DMS153 treated with DMSO at 0.1 percent for 48 hours (cell line): Measurements from ENCODE around the gene GPN1.
A peak's percentile ranks its signal among the peaks of the same experiment; 100 is the strongest.
"Not testable (repeated sequence)": the region's sequence is repeated elsewhere in the genome, so short reads cannot be mapped to it uniquely, and the experiment has no call there.

Experiments
- DNase-seq: peaks from one replicate; lab custom pipeline; 2025; ENCODE audit not compliant: unreplicated experiment; lab: John Stamatoyannopoulos, UW

Gene GPN1

DNA sequence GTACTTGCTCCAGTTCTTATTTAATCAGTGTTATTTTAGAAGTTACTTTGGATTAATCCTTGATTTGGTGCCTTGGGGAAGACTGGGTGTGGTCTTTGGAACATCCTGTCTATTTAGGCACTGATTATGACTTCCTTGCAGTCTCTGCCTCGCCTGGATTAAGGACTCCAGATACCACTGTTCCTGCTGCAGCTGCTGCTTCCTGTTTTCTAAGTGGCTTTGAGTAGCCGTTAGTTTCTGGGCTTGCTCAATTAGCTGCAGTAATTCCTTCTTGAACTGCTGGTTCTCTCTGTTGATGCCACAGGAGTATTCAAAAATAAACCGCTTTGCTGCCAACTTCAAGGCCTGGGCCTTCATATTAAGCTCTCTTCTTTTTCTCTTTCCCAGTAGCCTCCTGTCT, 1.9 kb upstream of the GPN1 start:
- not testable (repeated sequence) for DNase-seq

DNA sequence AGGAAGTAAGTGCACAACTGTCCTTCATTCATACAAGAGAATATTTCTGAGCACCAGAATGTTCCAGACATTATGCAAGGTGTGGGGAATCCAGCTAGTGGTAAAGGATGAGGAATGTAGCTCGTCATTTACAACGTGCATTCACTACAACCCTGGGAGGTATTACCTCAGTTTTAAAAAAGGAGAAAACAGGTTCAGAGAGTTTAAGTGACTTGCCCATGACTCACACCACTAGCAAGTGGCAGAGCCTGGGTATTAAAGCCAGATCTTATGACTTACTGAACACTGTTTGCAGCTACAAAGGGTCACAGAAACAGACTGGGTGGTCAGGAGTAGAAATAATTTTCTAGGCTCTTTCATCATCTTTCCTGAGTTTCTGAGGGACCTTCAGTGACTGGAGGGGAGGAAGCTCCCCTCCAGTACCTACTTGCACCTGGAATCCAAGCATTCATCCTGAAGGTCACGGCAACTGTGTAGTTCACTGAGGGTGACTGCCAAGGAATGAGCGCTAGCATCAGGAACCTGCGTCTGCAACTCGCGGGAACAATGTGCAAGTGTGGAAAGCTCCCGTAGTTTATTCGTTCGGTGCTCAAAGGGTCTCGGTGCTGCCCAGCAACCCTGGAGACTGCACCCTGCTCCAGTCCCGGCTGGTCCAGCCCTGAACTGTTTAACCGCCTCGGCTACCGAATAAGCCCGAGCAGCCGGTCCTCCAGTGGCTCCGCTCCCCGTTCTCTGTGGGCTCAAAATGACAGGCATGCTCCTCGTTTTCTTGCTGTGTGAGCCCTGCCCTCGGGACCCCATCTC, 685 bp upstream of the GPN1 start:
- DNase-seq = no peak

DNA sequence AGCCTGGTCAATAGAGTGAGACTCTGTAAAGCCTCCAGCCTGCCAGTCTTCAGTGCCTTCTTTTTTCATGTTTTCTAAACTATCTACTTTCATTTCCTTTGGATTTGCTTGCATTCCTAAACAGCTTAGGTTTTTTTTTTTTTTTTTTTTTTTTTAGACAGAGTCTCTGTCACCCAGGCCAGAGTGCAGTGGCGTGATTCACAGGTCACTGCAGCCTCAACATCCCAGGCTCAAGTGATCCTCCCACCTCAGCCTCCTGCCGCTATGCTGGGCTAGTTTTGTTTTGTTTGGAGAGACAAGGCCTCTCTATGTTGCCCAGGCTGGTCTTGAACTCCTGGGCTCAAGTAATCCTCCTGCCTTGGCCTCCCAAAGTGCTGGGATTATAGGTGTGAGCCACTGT, 1.4 kb downstream of the GPN1 start:
- not testable (repeated sequence) for DNase-seq

DNA sequence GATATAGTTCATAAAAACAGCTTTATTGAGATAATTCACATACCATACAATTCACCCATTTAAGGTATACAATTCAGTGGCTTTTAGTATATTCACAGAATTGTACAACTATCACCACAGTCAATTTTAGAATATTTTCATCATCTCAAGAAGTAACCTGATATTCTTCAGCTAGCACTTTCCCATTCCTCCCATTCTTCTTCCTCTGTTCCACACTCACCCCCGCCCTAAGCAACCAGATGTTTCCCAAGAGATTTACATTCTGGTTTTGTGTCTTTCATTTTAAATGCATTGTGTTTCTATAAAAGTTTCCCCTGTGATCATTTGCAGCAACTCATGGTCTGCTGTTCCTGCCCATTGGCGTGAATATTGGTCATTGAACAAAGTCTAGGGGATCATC, 5.4 kb downstream of the GPN1 start:
- DNase-seq = no peak

DNA sequence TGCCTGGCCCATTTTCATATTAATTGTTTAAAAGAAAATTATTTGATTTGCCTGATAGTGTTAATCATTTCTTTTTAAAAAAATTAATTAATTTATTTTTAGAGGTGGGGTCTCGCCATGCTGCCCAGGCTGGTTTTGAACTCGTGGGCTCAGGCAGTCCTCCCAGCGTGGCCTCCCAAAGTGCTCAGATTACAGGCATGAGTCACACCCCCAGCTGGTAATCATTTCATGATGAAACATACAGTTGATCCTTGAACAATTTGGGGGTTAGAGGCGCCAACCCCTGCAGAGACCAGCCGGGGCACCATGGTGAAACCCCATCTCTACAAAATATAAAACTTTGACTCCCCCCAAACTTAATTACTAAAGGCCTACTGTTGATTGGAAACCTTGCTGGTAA, 7.9 kb downstream of the GPN1 start:
- no peak for DNase-seq

DNA sequence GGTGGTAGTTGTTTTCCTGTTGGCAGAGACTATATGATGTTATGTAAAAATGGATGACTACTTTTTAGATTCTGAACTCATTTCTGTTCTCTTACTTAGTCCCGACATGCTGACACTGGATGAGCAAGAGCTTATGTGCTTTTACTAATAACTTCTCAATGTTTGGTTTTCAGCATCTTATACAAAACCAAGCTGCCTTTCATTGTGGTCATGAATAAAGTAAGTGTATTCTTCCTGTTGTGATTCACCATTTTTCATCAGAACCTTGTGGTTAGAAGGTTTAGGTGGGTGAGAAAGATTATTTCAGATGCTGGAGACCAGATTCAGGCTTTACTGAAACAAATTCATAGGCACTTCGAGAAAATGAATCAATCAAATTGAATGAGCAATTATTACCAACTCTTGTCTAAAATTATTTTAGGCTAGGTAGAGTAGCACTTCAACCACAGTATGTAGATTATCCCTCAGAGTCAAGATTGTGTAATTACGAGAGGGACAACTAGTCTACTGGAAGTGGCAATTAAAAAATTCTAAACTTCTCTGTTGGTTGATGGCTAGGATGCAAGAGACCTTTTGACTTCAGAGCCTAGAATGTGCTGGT, 9.3 kb downstream of the GPN1 start:
- no peak for DNase-seq

DNA sequence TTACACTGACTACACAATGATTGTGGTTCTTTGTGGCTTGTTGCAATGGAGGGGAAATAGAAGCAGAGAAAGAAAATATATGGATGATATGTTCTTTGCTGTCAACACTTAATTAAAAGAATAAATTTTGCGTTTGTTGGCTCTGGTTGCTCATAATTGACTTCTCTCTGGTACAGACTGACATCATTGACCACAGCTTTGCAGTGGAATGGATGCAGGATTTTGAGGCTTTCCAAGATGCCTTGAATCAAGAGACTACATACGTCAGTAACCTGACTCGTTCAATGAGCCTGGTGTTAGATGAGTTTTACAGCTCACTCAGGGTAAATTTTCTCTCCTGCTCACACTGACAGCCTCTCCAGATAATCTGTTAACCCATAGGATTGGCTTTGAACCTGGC, 9.9 kb downstream of the GPN1 start:
- no peak for DNase-seq

DNA sequence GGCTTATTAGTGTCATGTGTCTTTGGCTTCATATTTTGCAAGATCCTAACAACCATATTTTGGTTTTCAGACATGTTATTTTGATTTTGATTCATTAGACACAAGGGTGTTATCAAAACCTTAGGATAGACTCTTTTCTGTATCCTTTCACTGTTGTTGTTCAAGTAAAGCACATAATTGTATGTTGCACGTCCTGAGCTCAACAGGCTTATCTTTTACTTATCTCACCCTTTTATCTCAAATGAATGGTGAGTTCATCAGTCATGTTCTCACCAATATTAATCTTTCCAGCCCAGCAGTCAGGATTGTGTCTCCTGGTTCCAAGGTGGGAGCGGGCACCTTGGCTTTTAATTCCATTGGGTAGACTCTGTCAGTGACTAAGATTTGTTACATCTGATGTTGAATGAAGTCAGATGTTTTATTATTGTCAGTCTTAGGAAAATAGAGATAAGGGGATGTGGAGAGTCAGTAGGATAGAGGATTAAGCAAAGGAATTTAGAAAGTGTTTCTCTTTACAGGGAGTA, 11.9 kb downstream of the GPN1 start:
- no peak for DNase-seq

DNA sequence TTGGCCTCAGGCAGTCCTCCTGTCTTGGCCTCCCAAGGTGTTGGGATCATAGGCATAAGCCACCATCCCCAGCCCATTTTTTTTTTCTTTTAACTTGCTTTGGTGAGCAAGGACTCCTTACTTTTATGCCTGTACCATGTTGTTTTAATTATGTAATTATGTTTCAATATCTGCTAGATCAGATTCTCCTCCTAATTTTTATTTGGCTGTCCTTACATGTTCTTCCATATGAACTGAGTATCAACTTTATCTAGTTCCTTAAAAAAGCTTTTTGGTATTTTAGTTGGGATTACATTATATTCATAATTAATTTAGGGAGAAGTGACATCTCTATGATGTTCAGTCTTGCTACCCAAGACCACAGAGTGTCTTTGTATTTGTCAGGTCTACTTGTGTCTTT, 16.3 kb downstream of the GPN1 start:
- DNase-seq = no peak

DNA sequence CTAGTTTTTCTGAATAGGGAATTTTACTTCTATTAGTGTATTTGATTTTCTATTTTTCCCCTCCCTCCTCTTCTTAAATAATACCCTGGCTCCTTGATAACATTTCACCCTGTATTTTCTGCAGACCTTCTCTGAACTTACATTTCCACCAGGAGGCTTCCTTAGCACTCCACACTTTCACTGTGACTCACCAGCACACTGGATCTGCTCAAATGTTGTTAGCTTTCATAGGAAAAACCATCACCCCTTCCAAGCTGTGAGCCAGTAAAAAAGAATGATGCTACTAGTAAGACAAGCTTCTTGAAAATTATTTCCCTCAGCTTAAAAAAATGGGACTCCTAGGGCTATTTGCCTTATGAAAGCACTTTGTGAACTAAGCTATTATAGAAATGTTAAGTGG, 18.4 kb downstream of the GPN1 start:
- DNase-seq = no peak

DNA sequence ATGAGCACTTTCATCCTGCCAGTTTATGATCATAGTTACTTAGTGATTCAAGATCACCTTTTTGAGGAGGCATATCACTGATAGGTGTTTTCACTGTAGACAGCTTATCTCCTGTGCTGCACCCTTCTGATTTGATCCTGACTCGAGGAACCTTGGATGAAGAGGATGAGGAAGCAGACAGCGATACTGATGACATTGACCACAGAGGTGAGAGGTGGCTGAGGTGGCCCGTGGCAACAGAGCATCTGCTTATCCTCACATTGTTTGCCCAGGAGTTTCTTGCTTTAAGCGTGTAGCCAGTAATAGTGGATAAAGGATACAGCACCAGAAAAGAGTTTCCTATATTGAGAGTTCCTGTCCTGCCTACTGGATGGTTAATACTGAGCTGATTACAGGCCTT, 18.9 kb downstream of the GPN1 start:
- DNase-seq = no peak

DNA sequence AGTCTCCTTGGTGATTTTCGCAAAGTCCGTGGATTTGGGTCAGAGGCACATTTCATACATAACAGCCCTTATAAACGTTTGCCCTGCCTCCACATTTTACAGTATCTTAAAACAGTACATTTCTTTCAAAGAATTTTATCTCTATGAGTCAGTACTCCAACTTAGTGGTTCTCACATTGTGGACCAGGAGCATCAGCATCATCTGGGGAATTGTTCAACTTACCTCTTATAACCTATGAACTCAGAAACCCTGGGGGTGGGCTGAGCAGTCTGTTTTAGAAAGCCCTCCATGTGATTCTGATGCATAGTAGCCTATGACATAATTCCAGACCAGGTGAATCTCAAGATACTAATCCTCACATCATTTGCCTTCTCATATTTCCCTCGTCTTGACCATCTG, 22.2 kb downstream of the GPN1 start:
- no peak for DNase-seq

DNA sequence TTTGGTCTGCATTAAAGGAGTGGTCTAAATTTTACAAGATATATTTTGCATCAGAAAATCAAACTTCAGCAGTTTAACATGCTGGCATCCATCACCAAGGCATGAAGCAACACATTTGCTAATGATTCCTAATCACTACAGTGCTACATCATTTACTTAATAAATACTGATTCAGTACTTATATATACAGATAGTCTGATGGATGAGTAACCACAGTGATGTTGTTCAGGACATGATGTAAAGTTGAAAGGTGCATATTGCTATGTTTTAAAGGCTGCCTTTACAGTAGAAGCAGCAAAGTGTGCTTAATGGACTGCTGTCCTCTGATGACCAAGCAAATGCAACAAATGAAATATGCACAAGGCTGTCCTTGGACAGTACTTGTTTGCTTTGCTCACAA, 23.5 kb downstream of the GPN1 start:
- no peak for DNase-seq

DNA sequence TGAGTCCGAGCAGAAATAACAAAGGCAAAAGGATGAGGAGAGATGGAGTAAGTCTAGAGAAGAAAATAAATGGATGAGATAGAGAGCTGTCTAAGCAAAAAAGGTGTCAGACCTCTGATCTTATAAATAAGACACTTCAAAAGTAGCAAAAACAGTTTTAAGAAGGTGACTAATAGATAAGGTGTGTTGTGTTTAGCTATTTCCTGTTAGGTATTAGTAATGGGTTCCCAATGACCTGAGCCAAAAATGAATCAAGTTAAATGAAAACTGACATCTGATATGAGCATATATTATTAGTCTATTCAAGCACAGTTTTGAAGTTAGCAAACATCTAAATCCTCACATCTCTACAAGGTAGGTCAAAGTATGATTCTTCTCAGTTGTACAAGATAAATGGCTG, 23.9 kb downstream of the GPN1 start:
- DNase-seq = no peak

DNA sequence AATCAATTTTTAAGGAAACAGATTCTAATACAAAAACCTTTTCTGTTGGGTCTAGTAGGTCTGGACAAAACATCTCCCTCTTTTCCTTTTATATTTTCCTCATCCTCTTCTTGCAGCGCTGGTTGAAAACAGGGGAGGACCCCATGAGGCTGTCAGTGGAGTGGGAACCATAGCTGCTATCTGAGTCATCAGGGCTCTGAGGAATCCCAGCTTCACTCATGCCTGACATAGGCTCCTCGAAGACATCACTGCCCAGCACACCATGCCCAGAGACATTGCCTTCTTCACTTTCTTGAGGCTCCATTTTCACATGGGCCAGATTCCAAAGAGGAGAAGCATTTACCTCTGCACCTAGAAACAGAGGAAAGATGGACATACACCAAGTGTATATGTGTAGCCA, 24.5 kb downstream of the GPN1 start:
- no peak for DNase-seq

DNA sequence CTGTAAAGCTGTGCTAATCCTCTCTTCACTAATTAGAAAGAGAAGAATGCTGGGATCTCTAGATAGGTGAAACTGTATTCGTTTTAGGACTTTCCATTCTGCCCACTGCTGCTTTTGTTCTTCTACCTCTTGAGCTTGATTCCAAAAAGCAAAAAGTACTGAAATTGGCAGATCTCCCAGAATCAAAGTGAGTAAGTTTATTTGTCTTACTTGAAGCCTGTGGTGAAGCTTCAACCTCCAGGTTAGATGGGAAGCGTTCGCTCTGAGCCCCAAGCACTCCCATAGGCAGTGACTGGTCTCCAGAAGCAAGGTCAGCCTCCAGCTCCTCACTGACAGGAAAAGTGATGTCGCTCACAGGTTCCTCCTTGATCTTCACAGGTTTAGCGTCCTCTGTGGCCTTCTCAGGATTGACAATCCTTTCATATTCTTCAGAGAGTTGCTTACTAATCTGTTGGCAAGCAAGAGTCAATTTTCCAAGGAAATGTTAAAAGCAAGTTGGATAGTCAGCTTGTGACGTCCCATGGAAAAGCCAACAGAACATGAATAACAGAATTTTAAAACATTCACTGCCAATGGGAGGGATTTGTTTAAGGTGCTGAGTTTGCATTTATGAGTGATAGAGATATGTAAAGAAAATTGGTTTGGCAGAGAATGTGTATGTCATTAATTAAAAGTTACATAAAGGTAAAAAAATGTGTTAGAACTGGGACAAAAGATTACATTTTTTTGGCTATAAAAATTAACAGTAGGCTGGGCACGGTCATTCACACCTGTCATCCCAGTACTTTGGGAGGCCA, 26.5 kb downstream of the GPN1 start:
- no peak for DNase-seq

DNA sequence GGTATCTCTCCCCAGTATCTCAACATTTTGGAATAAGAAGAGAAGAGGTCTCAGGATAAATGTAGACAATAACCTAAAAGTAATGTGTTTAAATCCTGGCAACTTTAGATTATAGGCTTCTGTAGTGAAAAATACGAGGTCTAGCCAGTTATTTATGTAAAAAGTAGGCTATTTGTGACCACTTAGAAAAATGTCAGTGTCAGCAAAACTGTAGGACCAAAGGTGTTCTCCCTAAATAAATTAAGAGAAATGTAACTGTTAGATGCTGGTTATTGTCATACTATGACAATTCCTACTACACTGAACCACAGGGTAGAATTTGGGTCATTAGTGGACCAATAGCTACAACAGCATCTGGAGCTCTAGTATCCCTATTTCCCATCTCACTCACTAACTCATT, 32.5 kb downstream of the GPN1 start:
- no peak for DNase-seq

DNA sequence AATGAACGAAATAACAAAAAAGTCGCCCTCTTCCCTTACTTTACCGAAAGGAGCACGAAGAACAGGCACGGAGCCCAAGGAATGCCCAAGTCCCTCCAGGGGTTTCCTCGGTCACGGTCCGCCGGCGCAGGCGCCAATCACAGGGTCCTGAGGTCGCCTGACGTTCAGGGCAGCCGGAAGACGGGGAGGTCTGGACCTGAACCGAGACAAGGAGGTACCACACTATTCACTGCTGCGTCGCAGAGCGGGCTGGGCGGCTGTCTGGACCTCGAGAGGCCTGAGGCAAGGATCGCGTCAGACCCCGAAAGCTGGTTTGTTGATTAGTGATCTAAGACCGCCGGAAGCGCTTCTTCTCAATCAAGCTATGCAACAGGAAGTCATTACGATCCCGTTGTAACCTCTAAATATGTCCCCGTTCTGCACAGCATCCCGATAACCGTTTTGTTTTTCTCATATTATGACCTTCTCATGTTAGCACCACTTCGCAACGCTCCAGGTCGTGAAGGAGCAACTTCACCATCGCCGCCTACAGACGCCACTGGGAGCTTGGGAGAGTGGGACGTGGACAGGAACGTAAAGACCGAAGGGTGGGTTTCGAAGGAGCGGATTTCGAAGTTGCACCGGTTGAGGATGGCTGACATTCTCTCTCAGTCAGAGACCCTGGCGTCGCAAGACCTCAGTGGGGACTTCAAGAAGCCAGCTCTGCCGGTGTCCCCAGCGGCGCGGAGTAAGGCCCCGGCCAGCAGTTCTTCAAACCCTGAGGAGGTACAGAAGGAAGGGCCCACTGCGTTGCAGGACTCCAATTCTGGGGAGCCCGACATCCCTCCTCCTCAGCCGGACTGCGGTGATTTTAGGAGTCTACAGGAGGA, 34.7 kb downstream of the GPN1 start, which contains the start of the genes SLC4A1AP and SUPT7L:
TSS of gene SLC4A1AP (plus strand) at position 605 of the 869 bp plus-strand sequence. CDS start at position 631, 26 bp downstream.
TSS of gene SUPT7L (minus strand) at position 330 of the 869 bp plus-strand sequence. CDS start 1,422 bp downstream, outside the sequence.
- peak; percentile 52 for DNase-seq

DNA sequence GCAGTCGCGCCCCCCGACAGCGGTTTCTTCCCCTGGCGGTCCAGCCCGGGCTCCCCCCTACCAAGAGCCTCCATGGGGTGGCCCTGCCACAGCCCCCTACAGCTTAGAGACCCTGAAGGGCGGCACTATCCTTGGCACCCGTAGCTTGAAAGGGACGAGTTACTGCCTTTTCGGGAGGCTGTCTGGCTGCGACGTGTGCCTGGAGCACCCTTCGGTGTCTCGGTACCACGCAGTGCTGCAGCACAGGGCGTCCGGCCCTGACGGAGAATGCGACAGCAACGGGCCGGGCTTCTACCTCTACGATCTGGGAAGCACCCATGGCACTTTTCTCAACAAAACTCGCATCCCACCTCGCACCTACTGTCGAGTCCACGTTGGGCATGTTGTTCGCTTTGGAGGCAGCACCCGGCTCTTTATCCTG, 35.3 kb downstream of the GPN1 start:
- DNase-seq = no peak

DNA sequence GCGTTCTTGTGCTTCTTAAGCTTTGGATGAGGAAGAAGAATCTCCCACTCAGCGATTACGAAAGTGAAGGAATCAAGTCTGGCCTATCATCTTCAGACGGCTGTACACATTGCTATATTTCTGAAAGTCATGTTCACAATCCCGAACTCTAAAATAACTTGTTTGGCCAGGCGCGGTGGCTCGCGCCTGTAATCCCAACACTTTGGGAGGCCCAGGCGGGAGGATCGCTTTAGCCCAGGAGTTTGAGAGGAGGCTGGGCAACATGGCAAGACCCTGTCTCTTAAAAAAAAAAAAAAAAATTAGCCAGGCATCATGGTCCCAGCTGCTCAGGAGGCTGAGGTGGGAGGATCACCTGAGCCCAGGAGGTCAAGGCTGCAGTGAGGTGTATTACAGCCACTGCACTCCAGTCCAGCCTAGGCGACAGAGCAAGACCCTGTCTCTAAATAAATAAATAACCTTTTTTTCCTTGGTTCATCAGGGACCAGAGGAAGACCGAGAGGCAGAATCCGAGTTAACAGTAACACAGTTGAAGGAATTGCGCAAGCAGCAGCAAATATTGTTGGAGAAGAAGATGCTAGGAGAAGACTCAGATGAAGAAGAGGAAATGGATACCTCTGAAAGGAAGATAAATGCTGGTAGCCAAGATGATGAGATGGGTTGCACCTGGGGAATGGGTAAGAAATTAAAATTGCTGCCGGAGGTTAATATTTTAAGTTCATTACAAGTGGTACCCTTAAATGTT, 35.9 kb downstream of the GPN1 start:
- no peak for DNase-seq
